Astrocyte of the spinal cord (primary cell): Measurements from ENCODE around the gene URM1.

Experiments
- DNase-seq: peaks from one replicate; pipeline ENCODE4 v3.0.0; 2011; ENCODE audit warnings: low read depth, low spot score
- H3K4me3 ChIP-seq: 2 replicates; pipeline ENCODE4 v1.5.1; 2011; ENCODE audit warnings: low read depth, mild to moderate bottlenecking, low read length, moderate library complexity
- in situ Hi-C: cut with HindIII; loops from 2 replicates; pipeline ENCODE4 v1.10.0; 2017; ENCODE audit warnings: low sequenced_read_pairs
- TF ChIP-seq, protein P1 (sequence below): IDR thresholded peaks from 2 replicates; pipeline ENCODE4 v1.5.1; 2012; ENCODE audit warnings: low read depth, mild to moderate bottlenecking, low read length, inconsistent platforms

URM1 gene

DNA sequence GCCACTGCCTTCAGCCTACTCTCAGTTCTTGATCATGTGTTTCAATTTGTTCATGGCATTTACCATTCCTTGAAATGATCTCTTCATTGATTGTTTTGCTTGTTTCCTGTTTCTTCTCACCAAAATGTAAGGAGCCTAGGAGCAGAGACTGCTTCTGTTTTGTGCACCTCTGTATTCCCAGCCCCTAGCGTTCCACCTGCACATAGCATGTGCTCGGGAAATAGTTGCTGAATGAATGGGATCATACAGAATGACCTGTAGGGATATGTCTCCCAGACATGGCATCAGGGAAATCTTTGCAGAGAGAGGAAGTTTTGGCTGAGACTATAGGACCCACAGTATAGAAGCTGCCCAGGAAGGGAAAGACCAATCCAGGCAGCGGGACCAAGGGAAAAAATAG lies 43.3 kb downstream of the URM1 start:
- TF ChIP-seq, protein P1, sequence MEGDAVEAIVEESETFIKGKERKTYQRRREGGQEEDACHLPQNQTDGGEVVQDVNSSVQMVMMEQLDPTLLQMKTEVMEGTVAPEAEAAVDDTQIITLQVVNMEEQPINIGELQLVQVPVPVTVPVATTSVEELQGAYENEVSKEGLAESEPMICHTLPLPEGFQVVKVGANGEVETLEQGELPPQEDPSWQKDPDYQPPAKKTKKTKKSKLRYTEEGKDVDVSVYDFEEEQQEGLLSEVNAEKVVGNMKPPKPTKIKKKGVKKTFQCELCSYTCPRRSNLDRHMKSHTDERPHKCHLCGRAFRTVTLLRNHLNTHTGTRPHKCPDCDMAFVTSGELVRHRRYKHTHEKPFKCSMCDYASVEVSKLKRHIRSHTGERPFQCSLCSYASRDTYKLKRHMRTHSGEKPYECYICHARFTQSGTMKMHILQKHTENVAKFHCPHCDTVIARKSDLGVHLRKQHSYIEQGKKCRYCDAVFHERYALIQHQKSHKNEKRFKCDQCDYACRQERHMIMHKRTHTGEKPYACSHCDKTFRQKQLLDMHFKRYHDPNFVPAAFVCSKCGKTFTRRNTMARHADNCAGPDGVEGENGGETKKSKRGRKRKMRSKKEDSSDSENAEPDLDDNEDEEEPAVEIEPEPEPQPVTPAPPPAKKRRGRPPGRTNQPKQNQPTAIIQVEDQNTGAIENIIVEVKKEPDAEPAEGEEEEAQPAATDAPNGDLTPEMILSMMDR, result peak; percentile 9
- DNase-seq, result no peak
- H3K4me3 ChIP-seq, result no peak overlapping the region
- in situ Hi-C loops, result no loop called here

DNA sequence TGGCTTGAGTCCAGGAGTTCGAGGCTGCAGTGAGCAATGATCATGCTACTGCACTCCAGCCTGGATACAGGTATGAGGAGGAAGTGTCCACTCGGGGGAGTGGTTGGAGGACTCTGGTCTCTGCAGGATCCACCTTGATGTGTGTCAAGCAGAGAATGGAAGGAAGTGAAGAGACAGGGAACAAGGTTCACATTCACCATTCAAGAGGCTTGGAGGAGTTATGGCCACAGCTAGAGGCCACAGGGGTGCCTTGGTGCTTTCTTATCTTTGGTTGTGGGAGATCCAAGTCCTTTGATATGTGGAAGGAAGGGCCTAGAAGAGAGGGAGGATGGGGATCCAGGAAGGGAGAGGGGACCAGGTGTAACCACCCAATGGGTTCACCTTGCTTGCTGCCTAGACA lies 44.1 kb downstream of the URM1 start:
- in situ Hi-C loops, result no loop called here
- TF ChIP-seq, protein P1, result no peak
- no peak overlapping the region for H3K4me3 ChIP-seq

DNA sequence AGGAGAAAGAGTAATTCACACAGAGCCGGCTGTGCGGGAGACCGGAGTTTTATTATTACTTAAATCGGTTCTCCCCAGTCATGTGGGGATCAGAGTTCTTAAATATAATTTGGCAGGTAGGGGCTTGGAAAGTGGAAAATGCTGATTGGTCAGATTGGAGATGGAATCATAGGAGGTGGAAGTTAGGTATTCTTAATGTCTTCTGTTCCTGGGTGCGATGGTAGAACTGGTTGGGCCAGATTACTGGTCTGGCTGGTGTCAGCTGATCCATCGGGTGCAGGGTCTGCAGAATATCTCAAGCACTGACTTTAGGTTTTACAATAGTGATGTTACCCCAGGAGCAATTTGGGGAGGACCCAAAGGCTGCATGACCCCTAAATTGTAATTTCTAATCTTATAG lies 44.8 kb downstream of the URM1 start:
- in situ Hi-C loops, result no loop called here

More for the DNA sequence above, 44.1 kb downstream of the URM1 start:
- DNase-seq, result no peak

DNA sequence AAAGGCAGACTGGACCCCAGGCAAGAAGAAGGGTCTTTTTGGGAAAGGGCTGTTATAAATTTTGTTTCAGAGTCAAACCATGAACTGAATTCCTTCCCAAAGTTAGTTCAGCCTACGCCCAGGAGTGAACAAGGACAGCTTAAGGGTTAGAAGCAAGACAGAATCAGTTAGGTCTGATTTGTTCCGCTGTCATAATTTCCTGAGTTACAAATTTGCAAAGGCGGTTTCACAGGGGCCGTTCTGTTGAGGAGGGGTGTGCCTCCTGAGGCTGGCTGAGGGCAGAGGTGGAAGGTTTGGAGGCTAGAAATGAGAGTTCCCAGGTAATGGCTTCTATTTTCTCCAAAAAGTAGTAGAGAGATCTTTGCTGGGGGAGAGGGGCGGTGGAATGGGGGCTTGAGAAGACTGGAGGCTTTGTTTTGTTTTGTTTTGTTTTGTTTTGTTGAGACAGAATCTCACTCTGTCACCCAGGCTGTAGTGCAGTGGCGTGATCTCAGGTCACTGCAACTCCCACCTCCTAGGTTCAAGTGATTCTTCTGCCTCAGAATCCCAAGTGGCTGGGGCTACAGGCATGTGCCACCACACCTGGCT lies 45.4 kb downstream of the URM1 start:
- in situ Hi-C loops, result no loop called here
- no peak for DNase-seq
- no peak overlapping the region for H3K4me3 ChIP-seq
- TF ChIP-seq, protein P1, result no peak

More for the DNA sequence above, 44.8 kb downstream of the URM1 start:
- H3K4me3 ChIP-seq, result no peak overlapping the region
- no peak for DNase-seq
- TF ChIP-seq, protein P1, result no peak

DNA sequence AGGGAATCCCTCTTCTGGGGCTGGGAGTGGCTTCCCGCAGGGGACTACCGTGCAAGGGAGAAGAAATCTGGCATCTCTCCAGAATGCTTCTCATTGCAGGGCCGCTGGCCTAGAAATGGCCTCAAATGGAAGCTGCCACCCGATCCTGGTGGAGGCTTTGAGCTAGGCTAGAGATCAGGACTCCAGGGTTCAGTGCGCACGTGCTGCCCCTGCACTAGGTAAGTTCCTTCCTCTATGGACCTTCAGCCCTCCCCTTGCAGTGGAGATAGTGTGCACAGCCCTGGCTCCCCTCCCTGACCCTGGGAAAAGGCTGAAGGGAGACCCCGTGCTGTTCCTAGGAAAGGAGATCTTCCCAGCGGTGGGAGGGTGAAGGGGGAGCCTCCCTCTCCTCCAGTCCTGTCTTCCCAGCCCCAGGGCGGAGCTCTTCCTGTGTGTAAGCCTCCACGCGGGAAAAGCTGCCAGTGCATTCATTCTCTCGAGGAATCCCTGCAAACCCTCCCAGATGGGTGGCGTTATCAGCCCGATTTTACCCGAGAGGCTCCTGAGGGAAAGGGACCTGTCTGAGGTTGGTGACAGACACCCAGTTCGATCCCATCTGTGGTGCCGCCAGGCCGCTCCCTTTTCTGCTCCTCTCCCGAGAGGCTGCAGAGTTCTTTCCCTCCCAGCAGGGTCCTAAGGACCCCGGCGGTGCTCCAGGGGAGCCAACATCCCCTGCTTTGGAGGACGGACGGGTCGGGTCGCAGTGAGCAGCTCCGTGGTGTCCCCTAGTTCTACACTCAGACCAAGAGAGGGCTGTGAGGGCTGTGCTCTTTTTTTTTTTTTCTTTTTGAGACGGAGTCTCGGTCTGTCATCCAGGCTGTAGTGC lies 48.1 kb downstream of the URM1 start:
- in situ Hi-C loops, result no loop called here
- no peak for DNase-seq

DNA sequence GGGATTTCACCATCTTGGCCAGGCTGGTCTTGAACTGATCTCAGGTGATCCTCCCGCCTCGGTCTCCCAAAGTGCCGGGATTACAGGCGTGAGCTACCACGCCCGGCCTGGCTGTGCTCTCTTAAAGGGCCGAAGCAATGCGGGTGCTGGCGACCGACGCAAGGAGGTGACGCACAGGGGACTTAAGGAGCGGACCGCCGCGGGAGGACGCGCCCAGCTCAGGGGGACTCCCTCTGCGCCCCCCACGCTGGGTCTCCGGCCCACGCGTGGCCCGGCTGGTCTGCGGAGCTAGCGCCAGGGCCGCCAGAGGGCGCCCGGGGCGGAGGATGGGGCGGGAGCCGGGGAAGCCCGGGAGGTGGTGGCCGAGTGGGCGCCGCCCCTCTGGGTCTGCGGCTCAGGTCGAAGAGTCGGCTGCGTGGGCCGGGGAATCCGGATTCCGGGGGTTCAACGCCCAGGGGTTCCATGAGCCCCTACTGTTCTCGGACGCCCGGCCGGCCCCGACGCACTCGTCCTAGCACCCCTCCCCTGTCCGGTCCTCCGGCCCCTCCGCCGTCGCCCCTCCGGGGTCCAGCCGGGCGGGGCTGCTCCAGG lies 49.0 kb downstream of the URM1 start:
- H3K4me3 ChIP-seq, result peak overlapping the region; percentile 74
- TF ChIP-seq, protein P1, result peak; percentile 75
- in situ Hi-C loops, result no loop called here
- peak; percentile 60 for DNase-seq

More for the DNA sequence above, 48.1 kb downstream of the URM1 start:
- no peak overlapping the region for H3K4me3 ChIP-seq
- TF ChIP-seq, protein P1, result no peak
